HG02678 (cell line): ENCODE results near the gene MTA1.

ENCODE experiments used
- ATAC-seq: cut with Tn5 transposase; IDR thresholded peaks from one replicate; pipeline ENCODE4 v1.9.1; 2021; ENCODE audit warnings: mild to moderate bottlenecking, moderate library complexity; ENCODE audit not compliant: unreplicated experiment

MTA1 gene

GRCh38 chr14:105401699-105402098 lies 17.9 kb upstream of the MTA1 start:
- ATAC-seq, result no peak

- no peak for ATAC-seq
These were observed 11.0 kb upstream of the MTA1 start for GRCh38 chr14:105408592-105408991.

- no peak for ATAC-seq
These were observed 10.3 kb upstream of the MTA1 start for GRCh38 chr14:105409364-105409763.

GRCh38 chr14:105410642-105411016 lies 9.0 kb upstream of the MTA1 start:
- no peak for ATAC-seq

- ATAC-seq, result no peak
These were observed 8.3 kb upstream of the MTA1 start for GRCh38 chr14:105411017-105411941.

- no peak for ATAC-seq
These were observed 7.4 kb upstream of the MTA1 start for GRCh38 chr14:105411985-105412770.

- ATAC-seq, result no peak
These were observed 6.7 kb upstream of the MTA1 start for GRCh38 chr14:105412771-105413543.

- no peak for ATAC-seq
These were observed 6.1 kb upstream of the MTA1 start for GRCh38 chr14:105413544-105413886.

- ATAC-seq, result no peak
These were observed 4.9 kb upstream of the MTA1 start for GRCh38 chr14:105414456-105415371.

- no peak for ATAC-seq
These were observed 3.9 kb upstream of the MTA1 start for GRCh38 chr14:105415481-105416428.

- ATAC-seq, result no peak
These were observed 3.0 kb upstream of the MTA1 start for GRCh38 chr14:105416671-105417070.

- ATAC-seq, result no peak
These were observed 1.9 kb upstream of the MTA1 start for GRCh38 chr14:105417690-105418121.

GRCh38 chr14:105418269-105419194 lies 1.1 kb upstream of the MTA1 start:
- ATAC-seq, result no peak

GRCh38 chr14:105420101-105420973 lies 710 bp downstream of the MTA1 start:
- ATAC-seq, result no peak

GRCh38 chr14:105420974-105421674 lies 1.5 kb downstream of the MTA1 start:
- ATAC-seq, result no peak
